ENCODE data around the gene PGM5. TPM values are rescaled to one million over a fixed set of nuclear protein-coding genes. Genes with fewer than 3 reads are reported as not detected.

PGM5 gene
- total and polyA plus RNA-seq, 2 experiments from 2014 or later: not detected

DNA sequence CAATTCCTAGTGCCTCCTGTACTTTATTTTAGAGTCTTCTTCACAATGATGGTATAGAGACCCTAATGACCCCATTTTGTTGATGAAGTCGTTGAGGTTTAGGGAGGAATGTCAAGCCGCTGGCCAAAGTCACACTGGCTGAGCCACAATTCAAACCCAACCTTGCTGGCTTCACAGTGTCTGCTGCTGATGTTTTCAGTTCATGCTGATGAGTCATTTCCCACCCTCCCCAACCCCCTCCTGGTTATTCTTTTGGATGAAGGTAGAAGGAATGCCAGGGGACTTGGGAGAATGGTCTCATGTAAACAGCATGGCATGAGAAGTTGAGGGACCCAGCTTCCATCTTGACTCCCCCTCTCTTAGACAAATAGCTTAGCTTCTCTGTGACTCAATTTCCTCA, 115.7 kb downstream of the PGM5 start:
- H3K4me1 ChIP-seq (ENCODE audit: insufficient read depth): no peaks in the 10 kb centered on the region
- TF ChIP-seq EZH2 (IDR thresholded peaks at IDR 0.05; ENCODE audit: low read depth, unreplicated experiment): no peak
- TF ChIP-seq, protein P1, sequence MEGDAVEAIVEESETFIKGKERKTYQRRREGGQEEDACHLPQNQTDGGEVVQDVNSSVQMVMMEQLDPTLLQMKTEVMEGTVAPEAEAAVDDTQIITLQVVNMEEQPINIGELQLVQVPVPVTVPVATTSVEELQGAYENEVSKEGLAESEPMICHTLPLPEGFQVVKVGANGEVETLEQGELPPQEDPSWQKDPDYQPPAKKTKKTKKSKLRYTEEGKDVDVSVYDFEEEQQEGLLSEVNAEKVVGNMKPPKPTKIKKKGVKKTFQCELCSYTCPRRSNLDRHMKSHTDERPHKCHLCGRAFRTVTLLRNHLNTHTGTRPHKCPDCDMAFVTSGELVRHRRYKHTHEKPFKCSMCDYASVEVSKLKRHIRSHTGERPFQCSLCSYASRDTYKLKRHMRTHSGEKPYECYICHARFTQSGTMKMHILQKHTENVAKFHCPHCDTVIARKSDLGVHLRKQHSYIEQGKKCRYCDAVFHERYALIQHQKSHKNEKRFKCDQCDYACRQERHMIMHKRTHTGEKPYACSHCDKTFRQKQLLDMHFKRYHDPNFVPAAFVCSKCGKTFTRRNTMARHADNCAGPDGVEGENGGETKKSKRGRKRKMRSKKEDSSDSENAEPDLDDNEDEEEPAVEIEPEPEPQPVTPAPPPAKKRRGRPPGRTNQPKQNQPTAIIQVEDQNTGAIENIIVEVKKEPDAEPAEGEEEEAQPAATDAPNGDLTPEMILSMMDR (conservative IDR thresholded peaks at IDR 0.05; ENCODE audit: low read depth in 2 of 2): no peak
- TF ChIP-seq POLR2AphosphoS5 (IDR thresholded peaks at IDR 0.05; ENCODE audit: low read depth): no peak
- no peak for TF ChIP-seq CREB1 (CRISPR knock-in tag; IDR thresholded peaks at IDR 0.05; ENCODE audit: low read depth)
- no peak for TF ChIP-seq NANOG (IDR thresholded peaks at IDR 0.05; ENCODE audit: borderline replicate concordance)
- no peak for TF ChIP-seq JUNB (IDR thresholded peaks at IDR 0.05; ENCODE audit: unreplicated experiment)
- TF ChIP-seq EZH2phosphoT487 (IDR thresholded peaks at IDR 0.05; ENCODE audit: unreplicated experiment): no peak
- TF ChIP-seq, protein P2, sequence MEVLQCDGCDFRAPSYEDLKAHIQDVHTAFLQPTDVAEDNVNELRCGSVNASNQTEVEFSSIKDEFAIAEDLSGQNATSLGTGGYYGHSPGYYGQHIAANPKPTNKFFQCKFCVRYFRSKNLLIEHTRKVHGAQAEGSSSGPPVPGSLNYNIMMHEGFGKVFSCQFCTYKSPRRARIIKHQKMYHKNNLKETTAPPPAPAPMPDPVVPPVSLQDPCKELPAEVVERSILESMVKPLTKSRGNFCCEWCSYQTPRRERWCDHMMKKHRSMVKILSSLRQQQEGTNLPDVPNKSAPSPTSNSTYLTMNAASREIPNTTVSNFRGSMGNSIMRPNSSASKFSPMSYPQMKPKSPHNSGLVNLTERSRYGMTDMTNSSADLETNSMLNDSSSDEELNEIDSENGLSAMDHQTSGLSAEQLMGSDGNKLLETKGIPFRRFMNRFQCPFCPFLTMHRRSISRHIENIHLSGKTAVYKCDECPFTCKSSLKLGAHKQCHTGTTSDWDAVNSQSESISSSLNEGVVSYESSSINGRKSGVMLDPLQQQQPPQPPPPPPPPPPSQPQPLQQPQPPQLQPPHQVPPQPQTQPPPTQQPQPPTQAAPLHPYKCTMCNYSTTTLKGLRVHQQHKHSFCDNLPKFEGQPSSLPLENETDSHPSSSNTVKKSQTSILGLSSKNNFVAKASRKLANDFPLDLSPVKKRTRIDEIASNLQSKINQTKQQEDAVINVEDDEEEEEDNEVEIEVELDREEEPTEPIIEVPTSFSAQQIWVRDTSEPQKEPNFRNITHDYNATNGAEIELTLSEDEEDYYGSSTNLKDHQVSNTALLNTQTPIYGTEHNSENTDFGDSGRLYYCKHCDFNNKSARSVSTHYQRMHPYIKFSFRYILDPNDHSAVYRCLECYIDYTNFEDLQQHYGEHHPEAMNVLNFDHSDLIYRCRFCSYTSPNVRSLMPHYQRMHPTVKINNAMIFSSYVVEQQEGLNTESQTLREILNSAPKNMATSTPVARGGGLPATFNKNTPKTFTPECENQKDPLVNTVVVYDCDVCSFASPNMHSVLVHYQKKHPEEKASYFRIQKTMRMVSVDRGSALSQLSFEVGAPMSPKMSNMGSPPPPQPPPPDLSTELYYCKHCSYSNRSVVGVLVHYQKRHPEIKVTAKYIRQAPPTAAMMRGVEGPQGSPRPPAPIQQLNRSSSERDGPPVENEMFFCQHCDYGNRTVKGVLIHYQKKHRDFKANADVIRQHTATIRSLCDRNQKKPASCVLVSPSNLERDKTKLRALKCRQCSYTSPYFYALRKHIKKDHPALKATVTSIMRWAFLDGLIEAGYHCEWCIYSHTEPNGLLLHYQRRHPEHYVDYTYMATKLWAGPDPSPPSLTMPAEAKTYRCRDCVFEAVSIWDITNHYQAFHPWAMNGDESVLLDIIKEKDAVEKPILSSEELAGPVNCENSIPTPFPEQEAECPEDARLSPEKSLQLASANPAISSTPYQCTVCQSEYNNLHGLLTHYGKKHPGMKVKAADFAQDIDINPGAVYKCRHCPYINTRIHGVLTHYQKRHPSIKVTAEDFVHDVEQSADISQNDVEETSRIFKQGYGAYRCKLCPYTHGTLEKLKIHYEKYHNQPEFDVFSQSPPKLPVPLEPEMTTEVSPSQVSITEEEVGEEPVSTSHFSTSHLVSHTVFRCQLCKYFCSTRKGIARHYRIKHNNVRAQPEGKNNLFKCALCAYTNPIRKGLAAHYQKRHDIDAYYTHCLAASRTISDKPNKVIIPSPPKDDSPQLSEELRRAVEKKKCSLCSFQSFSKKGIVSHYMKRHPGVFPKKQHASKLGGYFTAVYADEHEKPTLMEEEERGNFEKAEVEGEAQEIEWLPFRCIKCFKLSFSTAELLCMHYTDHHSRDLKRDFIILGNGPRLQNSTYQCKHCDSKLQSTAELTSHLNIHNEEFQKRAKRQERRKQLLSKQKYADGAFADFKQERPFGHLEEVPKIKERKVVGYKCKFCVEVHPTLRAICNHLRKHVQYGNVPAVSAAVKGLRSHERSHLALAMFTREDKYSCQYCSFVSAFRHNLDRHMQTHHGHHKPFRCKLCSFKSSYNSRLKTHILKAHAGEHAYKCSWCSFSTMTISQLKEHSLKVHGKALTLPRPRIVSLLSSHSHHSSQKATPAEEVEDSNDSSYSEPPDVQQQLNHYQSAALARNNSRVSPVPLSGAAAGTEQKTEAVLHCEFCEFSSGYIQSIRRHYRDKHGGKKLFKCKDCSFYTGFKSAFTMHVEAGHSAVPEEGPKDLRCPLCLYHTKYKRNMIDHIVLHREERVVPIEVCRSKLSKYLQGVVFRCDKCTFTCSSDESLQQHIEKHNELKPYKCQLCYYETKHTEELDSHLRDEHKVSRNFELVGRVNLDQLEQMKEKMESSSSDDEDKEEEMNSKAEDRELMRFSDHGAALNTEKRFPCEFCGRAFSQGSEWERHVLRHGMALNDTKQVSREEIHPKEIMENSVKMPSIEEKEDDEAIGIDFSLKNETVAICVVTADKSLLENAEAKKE (CRISPR knock-in tag; IDR thresholded peaks at IDR 0.05): no peak
- no peak for TF ChIP-seq STAT1 (IDR thresholded peaks at IDR 0.05; ENCODE audit: unreplicated experiment)
- TF ChIP-seq, protein P3, sequence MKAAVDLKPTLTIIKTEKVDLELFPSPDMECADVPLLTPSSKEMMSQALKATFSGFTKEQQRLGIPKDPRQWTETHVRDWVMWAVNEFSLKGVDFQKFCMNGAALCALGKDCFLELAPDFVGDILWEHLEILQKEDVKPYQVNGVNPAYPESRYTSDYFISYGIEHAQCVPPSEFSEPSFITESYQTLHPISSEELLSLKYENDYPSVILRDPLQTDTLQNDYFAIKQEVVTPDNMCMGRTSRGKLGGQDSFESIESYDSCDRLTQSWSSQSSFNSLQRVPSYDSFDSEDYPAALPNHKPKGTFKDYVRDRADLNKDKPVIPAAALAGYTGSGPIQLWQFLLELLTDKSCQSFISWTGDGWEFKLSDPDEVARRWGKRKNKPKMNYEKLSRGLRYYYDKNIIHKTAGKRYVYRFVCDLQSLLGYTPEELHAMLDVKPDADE (IDR thresholded peaks at IDR 0.05): no peak
- no peak for TF ChIP-seq ZNF114 (CRISPR knock-in tag; IDR thresholded peaks at IDR 0.05)
- TF ChIP-seq ZNF331 (CRISPR knock-in tag; IDR thresholded peaks at IDR 0.05; ENCODE audit: low read depth): no peak
- TF ChIP-seq, protein P4, sequence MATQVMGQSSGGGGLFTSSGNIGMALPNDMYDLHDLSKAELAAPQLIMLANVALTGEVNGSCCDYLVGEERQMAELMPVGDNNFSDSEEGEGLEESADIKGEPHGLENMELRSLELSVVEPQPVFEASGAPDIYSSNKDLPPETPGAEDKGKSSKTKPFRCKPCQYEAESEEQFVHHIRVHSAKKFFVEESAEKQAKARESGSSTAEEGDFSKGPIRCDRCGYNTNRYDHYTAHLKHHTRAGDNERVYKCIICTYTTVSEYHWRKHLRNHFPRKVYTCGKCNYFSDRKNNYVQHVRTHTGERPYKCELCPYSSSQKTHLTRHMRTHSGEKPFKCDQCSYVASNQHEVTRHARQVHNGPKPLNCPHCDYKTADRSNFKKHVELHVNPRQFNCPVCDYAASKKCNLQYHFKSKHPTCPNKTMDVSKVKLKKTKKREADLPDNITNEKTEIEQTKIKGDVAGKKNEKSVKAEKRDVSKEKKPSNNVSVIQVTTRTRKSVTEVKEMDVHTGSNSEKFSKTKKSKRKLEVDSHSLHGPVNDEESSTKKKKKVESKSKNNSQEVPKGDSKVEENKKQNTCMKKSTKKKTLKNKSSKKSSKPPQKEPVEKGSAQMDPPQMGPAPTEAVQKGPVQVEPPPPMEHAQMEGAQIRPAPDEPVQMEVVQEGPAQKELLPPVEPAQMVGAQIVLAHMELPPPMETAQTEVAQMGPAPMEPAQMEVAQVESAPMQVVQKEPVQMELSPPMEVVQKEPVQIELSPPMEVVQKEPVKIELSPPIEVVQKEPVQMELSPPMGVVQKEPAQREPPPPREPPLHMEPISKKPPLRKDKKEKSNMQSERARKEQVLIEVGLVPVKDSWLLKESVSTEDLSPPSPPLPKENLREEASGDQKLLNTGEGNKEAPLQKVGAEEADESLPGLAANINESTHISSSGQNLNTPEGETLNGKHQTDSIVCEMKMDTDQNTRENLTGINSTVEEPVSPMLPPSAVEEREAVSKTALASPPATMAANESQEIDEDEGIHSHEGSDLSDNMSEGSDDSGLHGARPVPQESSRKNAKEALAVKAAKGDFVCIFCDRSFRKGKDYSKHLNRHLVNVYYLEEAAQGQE (IDR thresholded peaks at IDR 0.05; ENCODE audit: unreplicated experiment): no peak
- no peaks in the 10 kb centered on the region for H4K20me1 ChIP-seq (replicated peaks; ENCODE audit: insufficient read depth)
- no peak overlapping the region for H3K4me3 ChIP-seq
- Mint-ChIP-seq H3K27ac (no peak overlapping the region), H3K27me3 (ENCODE audit: insufficient read depth, low read depth, poor library complexity) (peaks cover 2% of the 10 kb centered on the region), H3K4me1 (no peaks in the 10 kb centered on the region), H3K36me3 (ENCODE audit: low read depth) (no peaks in the 10 kb centered on the region), H3K4me3 (no peak overlapping the region), H3K9me3 (no peaks in the 10 kb centered on the region; the same call in 2 of the 3 replicates)
- H3K79me2 ChIP-seq (replicated peaks; ENCODE audit: insufficient read depth): no peaks in the 10 kb centered on the region
- peaks cover 2% of the 10 kb centered on the region; the same call in 1 of the 2 replicates for H3K27me3 ChIP-seq (ENCODE audit: insufficient read depth)
- ATAC-seq: no peak
- H3K36me3 ChIP-seq (ENCODE audit: insufficient read depth): no peaks in the 10 kb centered on the region
- no peak overlapping the region for H3K4me2 ChIP-seq
- no peaks in the 10 kb centered on the region for H3K9me2 ChIP-seq (ENCODE audit: insufficient read depth)
- no peak for DNase-seq (ENCODE audit: low spot score)
- no peaks in the 10 kb centered on the region for H3F3A ChIP-seq (replicated peaks; ENCODE audit: low read depth)
- H3K27ac ChIP-seq (ENCODE audit: low read depth): no peak overlapping the region
- H2AFZ ChIP-seq: no peak overlapping the region

All from GM23338 (cell line).